Measurements from ENCODE around the gene TRPM1. TPM values are rescaled to one million over a fixed set of nuclear protein-coding genes. Genes with fewer than 3 reads are reported as not detected.

TRPM1 gene
- total and polyA plus RNA-seq, 4 donors: 0.09 TPM; not detected in 3

DNA sequence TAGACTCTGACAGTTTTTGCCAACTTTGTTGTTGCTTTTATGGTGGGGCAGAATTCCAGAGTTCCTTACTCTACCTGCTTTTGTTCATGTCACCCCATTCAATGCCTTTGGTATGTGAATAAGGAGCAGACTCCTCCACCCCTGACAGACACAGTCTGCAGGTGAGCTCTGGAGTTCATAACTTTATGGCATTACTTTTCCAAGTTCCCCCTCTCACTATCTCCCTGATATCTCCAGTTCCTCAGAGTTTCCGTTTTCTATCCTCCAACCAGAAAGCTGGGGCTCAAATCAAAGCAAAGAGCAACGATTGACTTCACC is 87.0 kb downstream of the TRPM1 start:
- 48 to 55% methylated on average over 2 of the region's 2 CpGs for WGBS, 2 donors
- no peak for ATAC-seq (ENCODE audit: insufficient read depth, low FRiP score)
- TF ChIP-seq CTCF (IDR thresholded peaks at IDR 0.05; ENCODE audit: control extremely low read depth, extremely low read depth): no peak
- H3K36me3 ChIP-seq (ENCODE audit: control insufficient read depth in 4 of 4, insufficient read depth in 4 of 4, low read length in 4 of 4): no peaks in the 10 kb centered on the region
- peak overlapping the region in 1 of 2 donors; percentile 9 for H3K27ac ChIP-seq (ENCODE audit: low read depth in 1 of 2, low read length in 1 of 2)
- H3K4me1 ChIP-seq (ENCODE audit: control insufficient read depth in 5 of 5, insufficient read depth in 5 of 5, low read length in 5 of 5): no peaks in the 10 kb centered on the region
- no peak for DNase-seq
- no peak overlapping the region for H3K9ac ChIP-seq (ENCODE audit: insufficient read depth in 1 of 2, low read length in 2 of 2)
- no peak overlapping the region for H3K4me3 ChIP-seq
- no peaks in the 10 kb centered on the region for H3K27me3 ChIP-seq (ENCODE audit: control insufficient read depth in 3 of 3, insufficient read depth in 3 of 3, low read length in 2 of 3)
- peaks cover 0 to 8% (median 1%) of the 10 kb centered on the region in 4 donors for H3K9me3 ChIP-seq (ENCODE audit: control insufficient read depth in 4 of 4, insufficient read depth in 3 of 4, low read length in 3 of 4)

DNA sequence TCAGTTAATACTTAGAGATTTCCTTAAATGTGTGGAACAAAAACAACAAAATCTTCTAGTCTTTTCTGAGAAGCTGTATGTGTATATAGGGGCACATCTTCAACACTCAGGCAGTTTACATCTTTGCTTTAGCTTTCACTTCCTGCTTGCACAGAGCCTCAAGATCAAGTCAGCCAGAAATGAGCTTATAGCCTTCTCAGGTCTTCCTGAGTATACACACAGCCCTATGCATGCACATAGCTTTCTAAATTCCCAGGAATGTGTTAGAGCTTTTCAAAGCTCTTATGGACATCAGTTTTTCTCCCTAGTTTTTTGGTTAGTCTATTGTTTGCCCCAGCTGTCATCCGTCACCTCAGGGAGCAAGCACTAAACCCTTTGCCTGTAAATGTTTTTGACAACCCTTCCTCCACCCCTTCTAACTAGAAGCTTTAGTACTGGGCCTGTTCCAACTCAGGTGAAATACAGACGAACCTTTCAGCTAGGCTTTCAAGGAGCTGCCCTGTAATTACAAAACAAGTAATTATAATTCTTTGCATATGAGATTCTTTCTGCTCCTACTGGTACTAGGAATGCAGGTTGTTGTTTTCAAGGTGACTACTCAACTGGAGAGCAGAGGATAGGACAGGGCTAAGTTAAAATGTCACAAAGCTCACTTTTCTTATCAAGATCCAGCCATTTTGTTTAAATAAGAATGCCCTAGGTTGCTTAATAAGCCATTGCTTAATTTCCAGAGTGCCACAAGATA is 87.5 kb downstream of the TRPM1 start:
- Histone ChIP-seq H3K9me3 (ENCODE audit: control insufficient read depth in 4 of 4, insufficient read depth in 3 of 4, low read length in 3 of 4) (peaks cover 0 to 8% (median 1%) of the 10 kb centered on the region in 4 donors), H3K27me3 (ENCODE audit: control insufficient read depth in 3 of 3, insufficient read depth in 3 of 3, low read length in 2 of 3) (no peaks in the 10 kb centered on the region), H3K36me3 (ENCODE audit: control insufficient read depth in 4 of 4, insufficient read depth in 4 of 4, low read length in 4 of 4) (no peaks in the 10 kb centered on the region), H3K4me1 (ENCODE audit: control insufficient read depth in 5 of 5, insufficient read depth in 5 of 5, low read length in 5 of 5) (no peaks in the 10 kb centered on the region), H3K27ac (ENCODE audit: low read depth in 1 of 2, low read length in 1 of 2) (peak overlapping the region in 1 of 2 donors; percentile 9), H3K4me3 (no peak overlapping the region), H3K9ac (ENCODE audit: insufficient read depth in 1 of 2, low read length in 2 of 2) (no peak overlapping the region)
- WGBS, 2 donors: 50 to 71% methylated on average over 2 of the region's 2 CpGs
- no peak for TF ChIP-seq CTCF (IDR thresholded peaks at IDR 0.05; ENCODE audit: control extremely low read depth, extremely low read depth)
- DNase-seq: no peak
- no peak for ATAC-seq (ENCODE audit: insufficient read depth, low FRiP score)

DNA sequence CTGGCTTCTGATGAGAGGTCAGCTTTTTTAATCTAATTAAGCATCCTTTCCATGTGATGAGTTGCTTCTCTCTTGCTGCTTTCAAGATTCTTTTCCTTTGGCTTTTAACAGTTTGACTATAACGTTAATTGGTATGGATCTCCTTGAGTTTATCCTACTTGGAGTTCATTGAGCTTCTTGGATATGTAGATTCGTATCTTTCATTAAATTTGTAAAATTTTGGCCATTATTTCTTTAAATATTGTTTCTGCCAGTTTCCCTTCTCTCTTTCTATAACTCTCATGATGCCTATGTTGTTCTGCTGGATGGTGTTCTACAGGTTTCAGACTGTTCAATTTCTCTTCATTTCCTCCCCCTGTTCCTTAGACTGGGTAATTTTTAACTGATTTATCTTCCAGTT is 89.1 kb downstream of the TRPM1 start:
- Histone ChIP-seq H3K27ac (ENCODE audit: low read depth in 1 of 2, low read length in 1 of 2) (no peak overlapping the region), H3K4me1 (ENCODE audit: control insufficient read depth in 5 of 5, insufficient read depth in 5 of 5, low read length in 5 of 5) (no peaks in the 10 kb centered on the region), H3K36me3 (ENCODE audit: control insufficient read depth in 4 of 4, insufficient read depth in 4 of 4, low read length in 4 of 4) (no peaks in the 10 kb centered on the region), H3K27me3 (ENCODE audit: control insufficient read depth in 3 of 3, insufficient read depth in 3 of 3, low read length in 2 of 3) (no peaks in the 10 kb centered on the region), H3K9me3 (ENCODE audit: control insufficient read depth in 4 of 4, insufficient read depth in 3 of 4, low read length in 3 of 4) (peaks cover 0 to 8% (median 1%) of the 10 kb centered on the region in 4 donors), H3K9ac (ENCODE audit: insufficient read depth in 1 of 2, low read length in 2 of 2) (no peak overlapping the region), H3K4me3 (no peak overlapping the region)
- 96 to 97% methylated on average over 2 of the region's 2 CpGs for WGBS, 2 donors
- DNase-seq (no peak), ATAC-seq (ENCODE audit: insufficient read depth, low FRiP score) (no peak)
- TF ChIP-seq CTCF (IDR thresholded peaks at IDR 0.05; ENCODE audit: control extremely low read depth, extremely low read depth): no peak

DNA sequence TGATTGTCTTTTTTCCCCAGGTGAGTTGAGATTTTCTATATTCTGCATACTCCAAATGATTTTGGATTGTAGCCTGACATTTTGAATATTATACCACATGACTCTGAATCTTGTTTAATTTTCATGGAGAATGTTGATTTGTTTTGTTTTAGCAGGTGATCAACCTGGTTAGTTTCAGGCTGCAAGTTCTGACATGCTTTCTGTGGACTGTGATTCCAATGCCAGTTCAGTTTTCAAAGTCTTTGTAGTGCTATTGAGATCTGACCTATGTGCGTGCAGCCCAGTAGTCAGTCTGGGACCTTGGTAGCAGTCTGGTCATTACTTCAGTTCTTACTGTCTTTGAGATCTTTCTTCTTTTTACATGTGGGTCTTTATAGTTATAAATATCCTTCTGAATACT is 91.5 kb downstream of the TRPM1 start:
- H3K9me3 ChIP-seq (ENCODE audit: control insufficient read depth in 4 of 4, insufficient read depth in 3 of 4, low read length in 3 of 4): peaks cover 0 to 8% (median 1%) of the 10 kb centered on the region in 4 donors
- no peaks in the 10 kb centered on the region for H3K36me3 ChIP-seq (ENCODE audit: control insufficient read depth in 4 of 4, insufficient read depth in 4 of 4, low read length in 4 of 4)
- WGBS, 2 donors: 93% methylated on average over 1 of the region's 1 CpG
- H3K9ac ChIP-seq (ENCODE audit: insufficient read depth in 1 of 2, low read length in 2 of 2): no peak overlapping the region
- no peak overlapping the region for H3K4me3 ChIP-seq
- no peak for TF ChIP-seq CTCF (IDR thresholded peaks at IDR 0.05; ENCODE audit: control extremely low read depth, extremely low read depth)
- no peak overlapping the region for H3K27ac ChIP-seq (ENCODE audit: low read depth in 1 of 2, low read length in 1 of 2)
- no peak for ATAC-seq (ENCODE audit: insufficient read depth, low FRiP score)
- H3K27me3 ChIP-seq (ENCODE audit: control insufficient read depth in 3 of 3, insufficient read depth in 3 of 3, low read length in 2 of 3): no peaks in the 10 kb centered on the region
- no peak for DNase-seq
- no peaks in the 10 kb centered on the region for H3K4me1 ChIP-seq (ENCODE audit: control insufficient read depth in 5 of 5, insufficient read depth in 5 of 5, low read length in 5 of 5)

All from lung (tissue), 12 donors.